ENCODE data around the gene CLPTM1. TPM values are rescaled to one million over a fixed set of nuclear protein-coding genes. Genes with fewer than 3 reads are reported as not detected.
"Not testable (repeated sequence)": the region's sequence is repeated elsewhere in the genome, so short reads cannot be mapped to it uniquely, and the experiment has no call there.

CLPTM1 gene
- total and polyA plus RNA-seq, 9 donors: 36.4 to 103 (median 81.6) TPM

GRCh38 chr19:44961821-44962220 lies 6.6 kb downstream of the CLPTM1 start:
- Histone ChIP-seq H3K4me1 (ENCODE audit: insufficient read depth) (peaks cover 3% of the 10 kb centered on the region), H3K27ac (no peak overlapping the region), H3K27me3 (no peaks in the 10 kb centered on the region), H3K4me3 (no peak overlapping the region), H3K9me3 (no peaks in the 10 kb centered on the region), H3K36me3 (no peaks in the 10 kb centered on the region)
- no peak for TF ChIP-seq CTCF (IDR thresholded peaks at IDR 0.05)
- TF ChIP-seq POLR2A (IDR thresholded peaks at IDR 0.05): no peak
- no peak for TF ChIP-seq EP300 (IDR thresholded peaks at IDR 0.05)
- intact Hi-C loops (cut with DNase I): no loop called here
- no peak for DNase-seq
- 83 to 85% (median 84%) methylated on average over 8 of the region's 8 CpGs for WGBS, 3 donors

- intact Hi-C loops (cut with DNase I): no loop called here
- no peak overlapping the region for H3K4me3 ChIP-seq
Observed at GRCh38 chr19:44968118-44968517, 12.9 kb downstream of the CLPTM1 start.

GRCh38 chr19:44968670-44969069 lies 13.5 kb downstream of the CLPTM1 start:
- WGBS, 3 donors: 81 to 87% (median 86%) methylated on average over 4 of the region's 4 CpGs
- intact Hi-C loops (cut with DNase I): no loop called here

More at GRCh38 chr19:44968118-44968517, 12.9 kb downstream of the CLPTM1 start:
- no peaks in the 10 kb centered on the region for H3K27me3 ChIP-seq
- no peak for DNase-seq
- H3K36me3 ChIP-seq: no peaks in the 10 kb centered on the region
- H3K4me1 ChIP-seq (ENCODE audit: insufficient read depth): no peaks in the 10 kb centered on the region
- TF ChIP-seq EP300 (IDR thresholded peaks at IDR 0.05): no peak
- no peak for TF ChIP-seq CTCF (IDR thresholded peaks at IDR 0.05)
- no peak for TF ChIP-seq POLR2A (IDR thresholded peaks at IDR 0.05)
- H3K9me3 ChIP-seq: no peaks in the 10 kb centered on the region
- no peak overlapping the region for H3K27ac ChIP-seq
- WGBS, 3 donors: 85 to 88% (median 87%) methylated on average over 5 of the region's 5 CpGs

GRCh38 chr19:44969437-44969836 lies 14.3 kb downstream of the CLPTM1 start:
- DNase-seq: no peak
- H3K27ac ChIP-seq: no peak overlapping the region
- intact Hi-C loops (cut with DNase I): no loop called here
- no peaks in the 10 kb centered on the region for H3K9me3 ChIP-seq
- no peaks in the 10 kb centered on the region for H3K27me3 ChIP-seq
- TF ChIP-seq POLR2A (IDR thresholded peaks at IDR 0.05) (no peak), CTCF (IDR thresholded peaks at IDR 0.05) (no peak), EP300 (IDR thresholded peaks at IDR 0.05) (no peak)
- 97 to 98% (median 97%) methylated on average over 5 of the region's 5 CpGs for WGBS, 3 donors
- H3K36me3 ChIP-seq: no peaks in the 10 kb centered on the region
- H3K4me3 ChIP-seq: no peak overlapping the region
- H3K4me1 ChIP-seq (ENCODE audit: insufficient read depth): no peaks in the 10 kb centered on the region

More at GRCh38 chr19:44968670-44969069, 13.5 kb downstream of the CLPTM1 start:
- TF ChIP-seq CTCF (IDR thresholded peaks at IDR 0.05) (no peak), EP300 (IDR thresholded peaks at IDR 0.05) (no peak), POLR2A (IDR thresholded peaks at IDR 0.05) (no peak)
- H3K9me3 ChIP-seq: no peaks in the 10 kb centered on the region
- H3K4me1 ChIP-seq (ENCODE audit: insufficient read depth): no peaks in the 10 kb centered on the region
- H3K27ac ChIP-seq: no peak overlapping the region
- no peak overlapping the region for H3K4me3 ChIP-seq
- no peaks in the 10 kb centered on the region for H3K27me3 ChIP-seq
- no peaks in the 10 kb centered on the region for H3K36me3 ChIP-seq
- no peak for DNase-seq

- DNase-seq; H3K27ac ChIP-seq; H3K27me3 ChIP-seq; H3K4me3 ChIP-seq; H3K36me3 ChIP-seq; H3K4me1 ChIP-seq (ENCODE audit: insufficient read depth); intact Hi-C loops (cut with DNase I); H3K9me3 ChIP-seq: not testable (repeated sequence)
- 81 to 87% (median 83%) methylated on average over 6 of the region's 6 CpGs for WGBS, 3 donors
Observed at GRCh38 chr19:44971451-44971850, 16.3 kb downstream of the CLPTM1 start.

Data from ovary (tissue), 9 donors.